GM18858 (cell line): Measurements from ENCODE around the gene HIKESHI.
"Not testable (repeated sequence)": the region's sequence is repeated elsewhere in the genome, so short reads cannot be mapped to it uniquely, and the experiment has no call there.

Source experiments
- ATAC-seq: cut with Tn5 transposase; IDR thresholded peaks from one replicate; pipeline ENCODE4 v1.9.1; 2021; ENCODE audit not compliant: unreplicated experiment

HIKESHI gene

DNA sequence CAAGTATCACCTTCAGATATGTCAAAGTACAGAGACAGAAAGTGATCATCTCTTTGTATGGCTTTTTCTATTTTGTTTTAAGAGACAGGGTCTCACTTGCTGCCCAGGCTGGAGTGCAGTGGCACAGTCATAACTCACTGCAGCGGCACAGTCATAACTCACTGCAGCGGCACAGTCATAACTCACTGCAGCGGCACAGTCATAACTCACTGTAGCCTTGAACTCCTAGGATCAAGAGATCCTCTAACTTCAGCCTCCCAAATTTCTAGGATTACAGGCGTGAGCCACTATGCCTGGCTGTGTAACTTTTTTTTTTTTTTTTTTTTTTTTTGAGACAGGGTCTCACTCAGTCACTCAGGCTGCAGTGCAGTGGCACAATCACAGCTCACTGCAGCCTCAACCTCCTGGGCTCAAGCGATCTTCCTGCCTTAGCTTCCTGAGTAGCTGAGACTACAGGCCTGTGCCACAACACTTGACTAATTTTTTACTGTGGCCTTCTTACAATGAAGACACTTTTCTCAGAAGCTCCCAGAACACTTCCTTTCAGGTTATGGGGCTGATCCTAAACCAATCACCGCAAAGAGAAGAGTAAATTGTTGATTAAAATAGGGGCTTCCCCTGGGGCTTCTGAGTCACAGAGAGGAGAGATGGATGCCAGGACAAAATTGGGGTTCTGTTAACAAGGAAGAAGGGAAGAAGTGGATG lies 9.0 kb upstream of the HIKESHI start:
- ATAC-seq: peak; percentile 54

DNA sequence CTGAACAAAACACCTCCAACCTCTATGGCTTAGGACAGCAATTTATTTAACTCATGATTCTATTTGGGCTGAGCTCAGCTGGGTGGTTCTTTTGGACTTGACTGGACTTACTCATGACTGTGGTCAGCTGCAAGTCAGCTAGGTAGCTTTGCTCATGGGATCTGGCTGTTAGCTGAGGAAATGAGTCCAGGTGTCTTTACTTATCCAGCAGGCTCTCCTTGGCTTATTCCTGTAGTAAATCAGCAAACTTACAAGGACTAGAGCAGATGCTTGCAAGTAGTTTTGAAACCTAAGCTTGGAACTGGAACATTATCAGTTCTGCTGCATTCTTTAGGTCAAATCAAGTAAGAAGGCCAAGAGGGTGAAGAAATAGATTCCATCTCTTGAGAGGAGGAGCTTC lies 8.0 kb upstream of the HIKESHI start:
- ATAC-seq: no peak

DNA sequence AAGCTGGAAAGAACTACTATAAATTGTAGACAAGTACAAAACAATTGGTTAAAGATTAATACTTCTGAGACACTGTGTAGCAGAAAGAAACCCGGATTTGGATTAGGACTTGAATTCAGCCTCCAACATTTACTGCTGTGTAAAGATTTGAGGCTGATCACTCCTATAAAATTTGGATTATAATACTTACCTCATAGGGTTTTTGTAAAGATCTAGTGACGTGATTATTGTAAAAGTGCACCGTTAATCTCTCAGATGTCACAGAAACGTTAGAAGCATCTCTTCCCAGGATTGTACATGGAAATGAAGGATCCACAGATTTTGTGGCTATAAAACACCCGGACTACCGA lies 323 bp upstream of the HIKESHI start:
- no peak for ATAC-seq

DNA sequence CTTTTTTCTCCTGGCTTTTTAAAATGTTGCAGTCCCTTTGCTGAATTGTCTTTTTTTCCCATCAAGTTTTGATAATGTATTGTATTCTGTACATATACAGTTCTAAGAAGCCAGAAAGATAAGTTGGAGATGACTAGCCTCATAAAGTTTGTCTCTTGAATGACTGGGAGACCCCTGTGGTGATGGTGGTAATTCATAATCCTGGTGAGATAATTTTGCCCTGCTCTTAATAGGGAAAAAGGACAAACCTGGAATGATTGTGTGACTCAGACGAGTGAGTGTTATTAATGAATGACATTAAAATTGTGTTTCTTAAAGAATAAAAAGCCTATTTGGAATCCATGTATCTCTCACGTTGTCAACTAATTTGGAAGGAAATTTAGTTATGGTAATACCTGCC lies 1.2 kb downstream of the HIKESHI start:
- ATAC-seq: no peak

DNA sequence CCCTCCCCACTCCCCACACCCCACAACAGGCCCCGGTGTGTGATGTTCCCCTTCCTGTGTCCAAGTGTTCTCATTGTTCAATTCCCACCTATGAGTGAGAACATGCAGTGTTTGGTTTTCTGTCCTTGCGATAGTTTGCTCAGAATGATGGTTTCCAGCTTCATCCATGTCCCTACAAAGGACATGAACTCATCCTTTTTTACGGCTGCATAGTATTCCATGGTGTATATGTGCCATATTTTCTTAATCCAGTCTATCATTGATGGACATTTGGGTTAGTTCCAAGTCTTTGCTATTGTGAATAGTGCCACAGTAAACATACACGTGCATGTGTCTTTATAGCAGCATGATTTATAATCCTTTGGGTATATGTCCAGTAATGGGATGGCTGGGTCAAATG lies 6.7 kb downstream of the HIKESHI start:
- ATAC-seq: not testable (repeated sequence)

DNA sequence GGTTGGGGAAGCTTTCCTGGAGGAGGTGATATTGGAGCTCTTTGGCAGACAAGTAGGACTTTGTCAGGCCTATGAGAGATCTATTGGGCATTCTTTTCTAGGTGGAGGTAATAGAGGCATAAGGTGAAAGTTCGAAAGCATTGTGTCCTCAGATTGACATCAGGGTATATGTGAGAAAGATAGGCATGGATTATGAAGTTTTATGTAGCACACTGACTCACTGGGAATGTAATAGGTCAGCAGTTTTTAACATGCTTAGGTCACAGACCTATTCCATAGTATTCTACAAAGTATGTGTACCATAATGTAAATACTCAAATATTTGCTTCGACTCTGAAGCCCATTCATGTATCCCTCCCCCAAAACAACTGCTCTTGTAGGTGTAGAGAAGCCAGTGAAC lies 11.8 kb downstream of the HIKESHI start:
- no peak for ATAC-seq

DNA sequence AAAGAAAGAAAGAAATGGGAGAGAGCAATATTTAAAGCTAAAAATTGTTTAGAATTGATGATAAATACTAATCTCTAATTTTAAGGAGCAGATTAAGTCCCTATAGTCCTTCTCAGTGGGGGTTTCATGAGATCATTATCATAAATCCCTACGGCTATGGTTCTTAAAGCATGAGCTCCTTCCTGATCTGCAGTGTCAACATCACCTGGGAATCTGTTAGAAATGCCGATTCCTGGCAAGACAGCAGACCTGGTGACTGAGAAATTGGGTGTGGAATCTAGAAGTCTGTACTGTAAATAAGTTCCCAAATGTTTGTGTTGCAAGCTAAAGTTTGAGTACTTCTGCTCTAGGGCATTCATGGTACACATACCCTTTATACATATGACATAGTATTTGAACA lies 12.6 kb downstream of the HIKESHI start:
- no peak for ATAC-seq

DNA sequence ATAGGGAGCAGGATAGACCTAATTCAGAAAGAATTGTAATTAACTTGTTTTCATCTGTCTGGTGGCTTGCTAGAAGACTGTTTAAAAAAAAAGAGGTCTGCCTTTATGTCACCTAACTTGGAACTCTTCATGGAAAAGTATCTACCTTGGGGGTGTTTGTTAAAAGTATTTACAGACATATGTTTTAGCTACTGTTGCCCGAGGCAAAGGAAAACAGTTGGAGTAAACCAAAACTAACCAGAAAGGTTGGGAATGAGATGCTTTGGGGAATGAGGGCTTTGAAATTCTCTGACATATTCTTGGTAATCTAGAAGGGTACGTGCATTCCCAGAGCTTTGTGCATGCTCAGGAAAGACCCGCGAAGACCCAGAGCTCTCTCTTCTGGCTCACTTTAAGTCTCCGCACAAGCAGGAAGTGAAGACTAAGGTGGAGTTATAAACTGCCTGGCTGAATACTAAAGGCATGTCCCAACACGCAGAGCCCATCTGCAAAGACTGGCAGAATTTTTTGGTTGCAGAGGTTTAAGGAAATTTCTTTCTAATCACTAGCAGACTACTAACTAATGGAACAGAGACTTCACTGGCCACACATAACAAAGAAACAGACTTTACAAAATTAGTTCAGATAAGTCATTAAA lies 33.2 kb downstream of the HIKESHI start:
- ATAC-seq: no peak

DNA sequence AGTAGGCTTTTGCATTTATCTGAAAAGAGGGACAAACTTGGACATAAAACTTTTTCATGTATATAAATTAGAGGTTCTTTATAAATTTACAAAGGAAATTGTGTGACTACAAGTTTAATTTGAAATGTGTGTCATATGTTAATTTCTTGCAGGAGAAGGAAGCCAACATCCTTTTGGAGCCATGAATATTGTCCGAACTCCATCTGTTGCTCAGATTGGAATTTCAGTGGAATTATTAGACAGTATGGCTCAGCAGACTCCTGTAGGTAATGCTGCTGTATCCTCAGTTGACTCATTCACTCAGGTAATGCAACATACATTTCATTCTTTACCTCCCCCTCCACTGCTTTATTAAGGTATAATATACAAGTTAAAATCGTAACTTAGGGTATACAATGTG lies 35.2 kb downstream of the HIKESHI start:
- ATAC-seq: no peak

DNA sequence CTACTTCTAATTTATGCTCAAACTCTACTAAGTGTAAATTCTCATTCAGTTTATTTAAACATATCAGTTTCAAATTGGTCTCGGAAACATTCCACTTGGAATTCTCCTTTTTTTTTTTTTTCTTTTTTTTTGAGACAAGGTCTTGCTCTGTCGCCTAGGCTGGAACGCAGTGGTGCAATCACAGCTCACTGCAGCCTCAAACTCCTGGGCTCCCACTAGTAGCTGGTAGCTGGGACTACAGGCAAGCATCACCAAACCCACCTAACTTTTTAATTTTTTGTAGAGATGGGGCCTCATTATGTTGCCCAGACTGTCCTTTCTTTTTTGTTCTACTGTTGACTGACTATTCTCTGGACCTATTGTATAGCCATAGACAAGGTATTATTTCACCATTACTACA lies 39.3 kb downstream of the HIKESHI start:
- ATAC-seq: no peak

DNA sequence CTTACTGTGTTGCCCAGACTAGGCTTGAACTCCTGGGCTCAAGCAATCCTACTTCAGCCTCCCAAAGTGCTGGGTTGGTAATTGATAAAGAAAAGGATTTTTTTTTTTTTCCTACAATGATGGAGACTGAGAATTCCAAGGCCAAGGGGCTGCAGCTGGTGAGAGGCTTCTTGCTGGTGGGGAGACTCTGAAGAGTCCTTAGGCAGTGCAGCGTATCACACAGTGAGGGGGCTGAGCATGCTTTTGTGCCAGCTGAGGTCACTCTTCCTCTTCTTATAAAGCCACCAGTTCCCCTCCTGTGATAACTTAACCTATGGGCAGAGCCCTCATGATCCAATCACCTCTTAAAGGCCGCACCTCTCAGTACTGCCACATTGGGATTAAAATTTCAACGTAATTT lies 44.5 kb downstream of the HIKESHI start:
- ATAC-seq: no peak

DNA sequence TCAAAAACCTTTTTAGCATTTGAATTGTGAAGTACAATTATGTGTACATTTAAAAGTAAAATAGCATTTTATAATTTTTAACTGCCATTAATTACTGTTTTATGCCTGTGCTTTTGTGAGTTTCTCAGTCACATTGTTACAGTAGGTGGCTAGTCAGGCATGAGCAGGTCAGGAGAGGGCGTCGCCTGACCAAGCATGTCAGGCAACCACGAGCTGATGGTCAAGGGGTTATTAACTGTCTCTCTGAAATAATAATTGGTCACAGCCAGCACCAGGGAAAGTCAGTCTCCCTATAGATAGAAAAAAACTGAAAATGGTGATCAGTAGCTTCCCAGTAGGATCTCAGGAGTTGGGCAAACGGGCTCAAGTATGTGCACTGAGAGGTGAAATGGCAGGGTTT lies 53.2 kb downstream of the HIKESHI start:
- ATAC-seq: no peak

DNA sequence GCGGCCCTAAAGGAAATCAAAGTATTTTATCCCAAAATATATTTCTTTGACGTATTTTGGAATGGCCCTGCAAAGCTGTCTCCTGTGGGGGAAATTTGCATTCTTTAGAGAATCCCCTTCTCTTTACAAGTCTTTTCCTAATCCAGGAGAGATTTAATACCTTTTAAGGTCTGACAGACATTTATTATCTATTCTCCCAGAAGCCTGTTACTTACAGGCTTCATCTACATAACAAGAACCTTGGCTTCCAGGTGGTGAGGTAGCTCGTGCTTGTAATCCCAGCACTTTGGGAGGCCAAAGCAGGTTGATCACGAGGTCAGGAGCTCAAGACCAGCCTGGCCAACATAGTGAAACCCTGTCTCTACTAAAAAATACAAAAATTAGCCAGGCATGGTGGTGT lies 55.4 kb downstream of the HIKESHI start:
- not testable (repeated sequence) for ATAC-seq

DNA sequence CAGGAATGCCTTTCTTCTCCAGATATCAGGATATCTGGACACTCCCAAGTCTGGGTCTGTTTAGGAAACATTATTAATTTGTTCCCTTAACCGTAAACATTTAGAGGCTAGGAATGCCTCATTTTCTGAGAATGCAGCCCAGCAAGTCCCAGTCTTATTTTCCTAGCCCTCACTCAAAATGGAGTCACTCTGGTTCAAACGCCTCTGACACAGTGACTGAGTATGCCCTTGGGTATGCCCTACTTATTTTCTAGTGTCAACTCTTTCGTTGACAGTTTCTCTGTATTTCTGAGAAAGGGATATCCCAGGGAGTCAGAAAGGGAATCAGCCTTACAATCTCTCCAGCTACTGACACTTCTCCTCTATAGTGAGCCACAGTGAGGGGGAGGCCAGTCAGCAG lies 56.7 kb downstream of the HIKESHI start:
- no peak for ATAC-seq

DNA sequence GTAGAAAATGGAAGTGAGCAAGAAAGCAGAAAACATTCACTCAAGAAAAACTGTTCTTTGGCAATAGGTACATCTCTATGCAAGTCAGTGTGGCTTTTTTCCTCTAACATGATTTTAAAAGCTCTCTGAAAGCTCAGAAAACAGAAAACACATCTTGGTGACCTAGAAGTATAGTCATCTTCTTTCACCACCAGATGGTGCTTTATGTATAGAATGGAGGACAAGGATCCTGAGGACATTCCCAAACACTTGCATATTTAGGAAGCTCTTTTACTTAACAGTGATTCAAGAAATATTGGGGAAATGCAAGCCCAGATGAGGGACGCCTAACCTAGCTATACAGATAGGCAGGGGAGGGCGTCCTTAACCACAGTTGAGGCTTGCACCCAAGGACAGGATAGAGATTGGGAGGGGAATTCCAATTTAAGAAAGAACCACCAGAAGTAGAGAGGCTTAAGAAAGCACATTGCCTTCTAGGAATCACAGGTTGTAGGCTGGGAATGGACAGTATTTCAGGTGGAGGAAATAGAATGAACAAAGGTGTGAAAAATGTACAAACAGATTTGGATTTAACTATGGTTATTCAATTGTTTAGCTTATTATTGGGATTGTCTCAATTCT lies 58.8 kb downstream of the HIKESHI start:
- ATAC-seq: no peak

DNA sequence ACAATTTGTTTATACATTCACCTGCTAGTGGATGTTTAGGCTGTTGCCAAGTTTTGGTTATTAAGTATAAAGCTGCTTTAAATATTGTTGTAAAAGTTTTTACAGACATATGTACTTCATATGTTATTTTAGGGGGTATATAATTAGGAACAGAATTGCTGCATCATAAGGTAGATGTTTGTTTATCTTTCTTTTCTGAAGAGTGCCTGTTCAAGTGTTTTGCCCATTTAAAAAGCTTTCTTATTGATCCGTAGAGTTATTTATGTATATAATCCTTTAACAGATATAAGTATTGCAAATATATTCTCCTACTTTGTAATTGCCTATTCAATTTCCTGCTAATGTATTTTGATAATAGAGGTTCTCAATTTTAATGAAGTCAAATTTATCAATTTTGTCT lies 61.4 kb downstream of the HIKESHI start:
- ATAC-seq: no peak

DNA sequence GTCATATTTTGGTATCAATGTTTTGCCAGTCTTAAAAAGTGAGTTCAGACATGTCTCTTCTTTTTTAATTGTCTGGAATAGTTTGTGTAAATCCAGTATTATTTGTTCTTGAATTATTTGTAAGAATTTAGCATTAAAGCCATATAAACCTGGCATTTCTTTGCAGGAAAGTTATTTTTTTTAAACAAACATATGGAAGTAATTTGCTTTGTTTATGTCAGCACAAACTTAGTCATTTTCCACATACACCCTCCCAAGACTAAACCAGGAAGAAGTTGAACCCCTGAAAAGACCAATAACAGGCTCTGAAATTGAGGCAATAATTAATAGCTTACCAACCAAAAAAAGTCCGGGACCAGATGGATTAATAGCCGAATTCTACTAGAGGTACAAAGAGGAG lies 63.5 kb downstream of the HIKESHI start:
- ATAC-seq: no peak

DNA sequence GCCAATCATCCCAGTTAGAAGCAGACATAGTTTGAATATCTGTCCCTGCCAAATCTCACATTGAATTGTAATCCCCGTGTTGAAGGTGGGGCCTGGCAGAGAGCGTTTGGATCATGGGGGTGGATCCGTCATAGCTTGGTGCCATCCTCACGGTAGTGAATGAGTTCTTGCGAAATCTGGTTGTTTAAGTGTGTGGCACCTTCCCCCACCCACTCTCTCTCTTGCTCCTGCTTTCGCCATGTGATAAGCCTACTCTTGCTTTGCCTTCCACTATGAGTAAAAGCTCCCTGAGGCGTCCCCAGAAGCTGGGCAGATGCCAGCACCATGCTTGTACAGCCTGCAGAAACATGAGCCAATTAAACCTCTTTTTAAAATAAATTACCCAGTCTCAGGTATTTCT lies 67.6 kb downstream of the HIKESHI start:
- no peak for ATAC-seq

DNA sequence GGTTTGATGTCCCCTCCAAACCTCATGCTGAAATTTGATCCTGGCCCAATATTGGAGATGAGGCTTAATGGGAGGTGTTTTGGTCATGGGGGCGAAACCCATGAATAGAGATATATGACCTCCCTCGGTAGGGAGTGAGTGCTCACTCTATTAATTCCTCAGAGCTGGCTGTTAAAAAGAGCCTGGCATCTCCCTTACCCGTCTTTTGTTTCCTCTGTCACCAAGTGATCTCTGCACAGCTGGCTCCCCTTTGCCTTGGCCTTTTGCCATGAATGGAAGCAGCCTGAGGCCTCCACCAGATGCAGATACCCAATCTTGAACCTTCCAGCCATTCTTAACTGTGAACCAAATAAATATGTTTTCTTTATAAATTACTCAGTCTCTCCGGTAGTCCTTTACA lies 68.1 kb downstream of the HIKESHI start:
- no peak for ATAC-seq

DNA sequence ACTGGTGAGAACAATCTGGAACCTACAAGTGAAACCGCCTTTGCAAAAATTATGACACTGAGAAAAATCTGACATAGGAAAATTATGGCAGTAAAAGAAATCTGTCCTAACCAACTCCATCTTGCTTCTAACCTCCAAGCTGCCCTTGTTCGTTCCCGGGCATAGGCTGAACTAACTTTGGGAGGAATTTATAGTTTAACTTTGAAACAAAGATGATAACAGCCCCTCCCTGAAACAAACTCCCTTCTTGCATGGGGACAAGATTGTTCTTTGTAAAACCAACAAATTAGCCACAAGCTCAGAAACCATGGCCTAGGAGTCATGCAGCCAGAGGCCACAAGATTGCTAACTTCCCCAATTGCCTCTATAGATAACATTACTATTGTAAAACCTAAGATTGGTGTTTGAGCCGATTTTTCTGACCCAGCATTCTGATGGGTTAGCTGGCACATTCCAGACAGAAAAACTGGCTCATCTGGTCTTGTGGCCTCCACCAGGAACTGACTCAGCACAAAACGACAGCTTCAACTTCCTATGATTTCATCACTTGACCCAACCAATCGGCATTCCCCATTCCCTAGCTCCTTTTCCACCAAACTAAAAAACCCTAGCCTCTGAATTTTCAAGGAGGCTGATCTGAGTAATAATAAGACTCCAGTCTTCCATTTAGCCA lies 69.0 kb downstream of the HIKESHI start:
- no peak for ATAC-seq

DNA sequence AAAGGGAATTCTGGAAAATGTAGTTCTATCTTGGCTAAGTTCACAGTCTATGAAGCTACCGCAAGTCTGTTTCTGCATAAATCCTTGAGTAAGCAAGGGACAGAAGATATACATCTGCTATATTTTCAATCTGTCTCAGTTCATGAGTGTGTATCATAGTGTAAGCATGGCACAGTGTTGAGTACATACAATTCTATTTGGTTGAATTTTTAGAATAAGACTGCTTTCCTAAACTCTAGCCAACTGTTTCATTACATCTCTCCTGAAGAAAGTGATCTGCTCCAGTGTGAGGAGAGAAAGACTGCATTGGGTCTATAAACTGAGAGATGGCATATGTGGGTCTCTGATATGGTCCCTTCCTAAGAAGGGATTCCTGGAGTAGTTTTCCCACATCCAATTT lies 70.0 kb downstream of the HIKESHI start:
- no peak for ATAC-seq

DNA sequence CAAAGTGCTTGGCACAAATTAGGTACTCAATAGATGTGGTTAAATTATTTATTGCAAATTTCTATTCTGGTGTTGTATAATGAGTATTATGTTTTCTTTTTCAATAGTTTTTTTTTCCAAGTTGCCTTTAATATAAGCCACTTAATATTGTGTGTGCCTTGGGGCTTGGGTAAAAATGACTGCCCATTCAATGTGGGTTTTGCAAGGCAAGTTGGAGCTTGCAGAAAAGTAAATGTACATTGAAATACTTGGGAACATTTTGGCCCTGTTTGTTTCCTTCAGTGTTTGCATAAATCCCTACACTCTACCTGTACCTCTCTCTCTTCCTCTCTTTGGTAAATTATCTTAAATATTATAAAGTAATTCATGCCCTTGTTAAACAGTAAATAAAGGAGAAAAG lies 70.5 kb downstream of the HIKESHI start:
- no peak for ATAC-seq
